DOHH2 (cell line): ENCODE data around the gene DLX3.

Experiments
- EZH2phosphoT487 ChIP-seq: fragments of 200-600 bp; sonication (generic); IDR thresholded peaks from 2 replicates; pipeline ENCODE4 v1.6.1; 2017; ENCODE audit warnings: borderline replicate concordance, mild to moderate bottlenecking, antibody characterized with exemption, low read length, moderate library complexity, mixed read lengths
- TF ChIP-seq, protein P1 (sequence below): fragments of 200-600 bp; sonication (generic); IDR thresholded peaks from one replicate; pipeline ENCODE4 v1.5.1; 2014; ENCODE audit warnings: antibody characterized with exemption, mild to moderate bottlenecking, low read depth, low read length; ENCODE audit not compliant: poor library complexity, severe bottlenecking

- no peak for TF ChIP-seq EZH2phosphoT487
- TF ChIP-seq, protein P1, sequence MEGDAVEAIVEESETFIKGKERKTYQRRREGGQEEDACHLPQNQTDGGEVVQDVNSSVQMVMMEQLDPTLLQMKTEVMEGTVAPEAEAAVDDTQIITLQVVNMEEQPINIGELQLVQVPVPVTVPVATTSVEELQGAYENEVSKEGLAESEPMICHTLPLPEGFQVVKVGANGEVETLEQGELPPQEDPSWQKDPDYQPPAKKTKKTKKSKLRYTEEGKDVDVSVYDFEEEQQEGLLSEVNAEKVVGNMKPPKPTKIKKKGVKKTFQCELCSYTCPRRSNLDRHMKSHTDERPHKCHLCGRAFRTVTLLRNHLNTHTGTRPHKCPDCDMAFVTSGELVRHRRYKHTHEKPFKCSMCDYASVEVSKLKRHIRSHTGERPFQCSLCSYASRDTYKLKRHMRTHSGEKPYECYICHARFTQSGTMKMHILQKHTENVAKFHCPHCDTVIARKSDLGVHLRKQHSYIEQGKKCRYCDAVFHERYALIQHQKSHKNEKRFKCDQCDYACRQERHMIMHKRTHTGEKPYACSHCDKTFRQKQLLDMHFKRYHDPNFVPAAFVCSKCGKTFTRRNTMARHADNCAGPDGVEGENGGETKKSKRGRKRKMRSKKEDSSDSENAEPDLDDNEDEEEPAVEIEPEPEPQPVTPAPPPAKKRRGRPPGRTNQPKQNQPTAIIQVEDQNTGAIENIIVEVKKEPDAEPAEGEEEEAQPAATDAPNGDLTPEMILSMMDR = no peak
Observed at GRCh38 chr17:49984776-49985175, 10.2 kb downstream of the DLX3 start.
